GM18907 (cell line): ENCODE data around the gene NEUROD1.

ENCODE experiments used
- ATAC-seq: cut with Tn5 transposase; IDR thresholded peaks from one replicate; pipeline ENCODE4 v1.9.1; 2021; ENCODE audit warnings: mild to moderate bottlenecking, moderate library complexity; ENCODE audit not compliant: unreplicated experiment

Gene NEUROD1

DNA sequence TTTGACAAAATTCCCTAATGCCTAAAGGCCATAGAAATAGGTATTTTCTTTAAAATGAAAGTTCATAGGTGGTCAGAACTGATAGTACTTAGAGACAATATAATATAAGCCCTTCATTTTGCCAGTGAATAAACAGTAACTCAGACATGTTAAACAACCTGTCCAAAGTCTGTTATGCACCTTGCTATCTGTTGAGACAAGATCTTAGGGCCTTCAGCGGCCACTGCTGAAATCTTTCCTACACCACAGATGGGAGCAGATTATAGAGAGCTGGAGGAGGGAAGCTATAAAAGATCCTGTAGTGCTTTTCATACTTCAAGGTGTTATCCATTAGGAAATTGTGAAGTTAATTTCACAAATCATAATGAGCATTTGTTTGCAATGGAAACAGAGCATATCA is 37.2 kb downstream of the NEUROD1 start:
- ATAC-seq: no peak

DNA sequence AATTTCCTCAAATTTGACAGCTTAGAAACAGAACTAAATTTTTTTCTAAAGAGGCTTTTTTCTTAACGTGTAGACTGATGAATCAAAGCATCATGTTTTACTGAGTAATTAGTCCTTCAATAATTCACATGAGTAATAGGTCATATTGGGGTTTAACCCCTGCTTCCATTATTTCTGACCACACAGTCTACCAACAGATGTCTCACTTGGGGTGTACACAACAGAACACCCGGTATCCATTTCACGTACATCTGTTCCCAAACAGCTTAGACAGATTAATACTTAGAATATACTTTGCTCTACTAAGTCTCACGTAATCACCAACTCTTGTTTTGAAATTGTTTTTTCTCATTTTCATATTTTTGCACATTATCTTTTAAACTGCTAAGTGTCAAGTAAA is 38.2 kb downstream of the NEUROD1 start:
- ATAC-seq: no peak

DNA sequence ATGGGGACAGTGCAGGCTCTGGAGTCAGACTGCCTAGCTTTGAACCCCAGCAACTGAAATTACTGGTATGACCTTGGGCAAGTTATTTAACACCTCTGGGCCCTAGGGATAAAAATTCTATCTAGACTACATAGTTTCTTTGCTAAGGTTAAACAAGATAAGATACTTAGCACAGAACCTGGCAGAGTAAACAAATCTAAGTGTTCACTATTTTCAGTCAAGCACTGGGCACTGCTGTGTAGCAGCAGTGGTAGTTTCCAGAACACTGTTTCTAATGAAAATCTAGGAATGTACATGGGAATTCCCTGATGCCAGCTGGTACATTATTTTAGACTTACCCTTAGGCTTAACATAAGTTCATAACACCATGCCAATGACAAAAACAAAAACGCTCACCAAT is 40.6 kb downstream of the NEUROD1 start:
- ATAC-seq: no peak

DNA sequence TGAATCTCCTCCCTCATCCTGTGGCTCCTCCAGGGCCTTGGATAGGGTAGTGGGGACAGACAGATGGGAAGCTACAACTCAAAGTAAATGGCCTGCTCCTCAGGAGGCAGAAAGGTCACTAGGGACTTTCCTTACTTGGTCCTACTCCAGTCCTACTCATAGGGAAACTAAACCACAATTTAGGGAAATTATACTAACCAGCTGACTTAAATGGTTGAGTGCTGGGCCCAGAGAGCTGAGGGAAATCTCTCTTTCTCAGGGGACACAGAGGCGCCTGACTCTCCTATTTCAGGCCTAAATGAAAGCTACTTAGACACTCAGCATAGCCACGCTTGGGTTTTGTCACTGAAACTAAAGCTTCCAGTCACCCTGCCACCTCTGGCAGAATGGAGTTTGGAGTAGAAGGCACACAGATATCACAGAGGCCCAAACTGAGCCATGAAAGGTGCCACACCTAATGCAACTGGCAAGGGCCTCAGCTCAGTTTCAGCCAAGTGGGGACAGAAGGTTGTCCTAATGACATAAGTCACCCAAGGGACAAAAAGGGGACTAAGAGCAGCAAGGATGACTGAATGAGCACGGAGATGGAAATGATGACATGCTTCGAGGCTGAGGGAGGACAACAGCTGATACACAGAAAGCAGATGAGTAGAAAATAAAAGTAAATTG is 47.5 kb downstream of the NEUROD1 start:
- peak; percentile 87 for ATAC-seq

DNA sequence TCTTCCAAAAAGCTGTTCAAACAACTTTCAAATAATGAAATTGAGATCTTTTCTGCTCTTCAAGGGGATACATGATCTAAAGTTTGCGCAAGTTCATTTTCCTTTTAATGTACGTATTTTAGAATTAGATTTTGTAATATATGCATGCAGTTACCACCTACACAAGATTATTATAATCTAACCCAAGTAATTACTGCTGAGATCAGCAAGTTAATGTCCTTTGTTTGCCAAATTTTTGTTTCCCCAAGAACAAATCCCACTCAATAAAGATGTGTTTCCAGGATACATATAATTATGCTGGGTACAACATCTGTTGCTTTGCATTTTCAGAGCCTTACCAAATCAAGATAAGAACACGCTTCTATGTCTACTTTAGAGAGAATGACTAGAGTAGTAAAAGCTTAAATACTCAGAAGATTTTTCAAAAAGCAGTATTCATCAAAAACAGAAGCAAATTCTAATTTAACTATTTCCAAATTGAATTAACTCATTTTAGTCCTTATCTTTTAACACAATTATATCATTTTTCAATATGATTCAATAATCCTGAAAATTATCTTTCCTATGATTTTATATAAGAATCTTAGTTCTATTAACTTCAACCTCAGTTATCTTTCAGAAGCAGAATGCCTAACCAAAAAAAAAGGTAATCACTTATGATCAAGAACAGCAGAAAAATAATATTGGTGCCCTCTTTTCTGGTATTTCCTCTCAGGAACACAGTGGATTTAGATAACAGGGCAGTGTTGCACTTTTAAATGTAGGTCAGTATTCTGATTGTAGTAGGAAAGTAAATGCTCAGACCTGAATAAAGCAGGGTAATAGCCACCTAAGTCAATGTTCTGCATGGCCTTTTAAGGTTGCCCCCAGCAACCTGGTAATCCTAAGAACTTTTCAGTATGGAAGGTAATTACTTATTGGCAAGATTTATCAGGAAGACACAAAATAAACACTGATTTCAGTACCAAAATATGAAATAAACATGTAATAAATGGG is 51.4 kb downstream of the NEUROD1 start:
- ATAC-seq: no peak

DNA sequence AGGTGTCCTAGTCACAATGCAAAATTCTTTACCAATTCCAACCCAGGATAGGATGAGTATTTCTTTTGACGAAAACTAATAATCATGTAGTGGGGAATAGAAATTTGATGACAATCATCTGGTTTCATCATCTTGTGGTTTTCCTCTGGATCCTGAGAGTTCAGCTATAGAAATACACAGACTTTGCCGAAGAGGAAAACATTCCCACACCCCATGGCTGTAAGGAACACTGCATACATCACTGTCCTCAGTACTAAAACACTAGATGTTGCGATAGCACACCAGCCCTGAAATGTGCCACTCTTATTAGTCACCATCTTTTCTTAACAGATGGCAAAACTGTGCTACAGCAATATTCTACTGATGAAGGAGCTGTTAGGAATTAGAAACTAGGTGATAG is 52.8 kb downstream of the NEUROD1 start:
- ATAC-seq: no peak

DNA sequence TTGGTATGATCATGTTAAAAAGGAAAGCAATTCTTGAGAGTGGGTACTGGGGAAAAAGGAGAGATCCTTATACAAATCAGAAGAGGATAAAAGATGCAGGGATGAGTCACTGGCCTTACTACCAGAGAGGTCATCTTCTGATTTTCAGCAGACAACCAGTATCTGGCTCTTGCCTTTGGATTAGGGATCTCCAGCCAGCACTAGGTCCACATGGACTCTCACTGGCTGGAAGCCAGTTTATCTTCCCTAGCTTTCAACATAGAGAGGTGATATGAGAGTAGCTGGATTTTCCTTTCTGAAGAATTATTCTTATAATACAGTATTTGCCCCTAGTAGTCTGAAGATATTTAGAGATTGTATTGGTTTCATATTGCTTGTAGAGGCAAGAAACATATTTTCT is 53.6 kb downstream of the NEUROD1 start:
- ATAC-seq: no peak
